ENCODE measurements around the gene SEMA3A.

SEMA3A gene

DNA sequence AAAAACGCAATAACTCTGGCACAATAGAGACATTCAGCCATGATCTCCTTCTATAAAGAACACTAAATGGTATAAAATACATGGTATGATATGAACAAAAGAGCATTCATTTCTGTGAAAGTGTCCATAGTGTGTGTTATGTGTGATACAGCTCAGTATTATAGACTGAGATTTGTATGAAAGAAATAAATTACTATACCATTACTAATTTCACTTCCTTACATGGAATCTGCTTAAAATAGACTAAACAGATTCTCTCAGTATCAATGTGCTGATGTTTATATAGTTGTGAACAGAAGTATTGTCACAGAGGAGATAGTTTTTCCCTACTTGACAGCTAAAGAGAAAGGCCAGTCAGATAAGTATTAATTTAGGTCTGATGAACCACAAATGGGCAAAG is 10.8 kb downstream of the SEMA3A start:
- Histone ChIP-seq H3K27ac (ENCODE audit: low read depth, low read length, severe bottlenecking) (no peak overlapping the region), H3K36me3 (ENCODE audit: control insufficient read depth, insufficient read depth, low read length) (peaks cover 3% of the 10 kb centered on the region), H3K9me3 (ENCODE audit: control insufficient read depth, low read length) (no peaks in the 10 kb centered on the region), H3K4me3 (ENCODE audit: extremely low read depth, insufficient read depth, low read length, poor library complexity, severe bottlenecking) (no peak overlapping the region), H3K4me1 (ENCODE audit: control insufficient read depth, insufficient read depth, low read length, poor library complexity, severe bottlenecking) (peaks cover 14% of the 10 kb centered on the region)
- no CpG with 5 or more reads among the region's 1 CpG for WGBS, 2 experiments (ENCODE audit: insufficient coverage in 2 of 2)

DNA sequence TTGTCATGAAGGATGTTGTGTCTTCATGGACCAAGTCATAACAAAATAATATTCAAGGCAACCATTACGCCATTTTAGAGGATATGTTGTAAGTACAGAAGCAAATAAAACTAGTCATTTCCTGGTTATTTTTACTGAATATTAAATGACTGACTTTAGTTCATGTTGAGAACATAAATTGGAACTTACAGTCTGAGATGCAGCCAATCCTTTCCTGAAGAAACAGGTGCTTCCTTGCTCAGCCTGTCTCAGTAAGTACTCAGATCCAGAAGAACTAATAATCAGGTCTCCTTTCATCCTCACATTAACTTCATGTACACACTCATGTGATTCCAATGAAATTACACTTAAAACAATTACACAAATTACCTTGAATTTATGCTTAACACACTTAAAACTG is 12.3 kb downstream of the SEMA3A start:
- WGBS, 2 experiments (ENCODE audit: insufficient coverage in 2 of 2) = no CpG with 5 or more reads among the region's 1 CpG
- Histone ChIP-seq H3K27ac (ENCODE audit: low read depth, low read length, severe bottlenecking) (no peak overlapping the region), H3K36me3 (ENCODE audit: control insufficient read depth, insufficient read depth, low read length) (peaks cover 3% of the 10 kb centered on the region), H3K4me1 (ENCODE audit: control insufficient read depth, insufficient read depth, low read length, poor library complexity, severe bottlenecking) (peaks cover 1% of the 10 kb centered on the region), H3K9me3 (ENCODE audit: control insufficient read depth, low read length) (no peaks in the 10 kb centered on the region), H3K4me3 (ENCODE audit: extremely low read depth, insufficient read depth, low read length, poor library complexity, severe bottlenecking) (no peak overlapping the region)

DNA sequence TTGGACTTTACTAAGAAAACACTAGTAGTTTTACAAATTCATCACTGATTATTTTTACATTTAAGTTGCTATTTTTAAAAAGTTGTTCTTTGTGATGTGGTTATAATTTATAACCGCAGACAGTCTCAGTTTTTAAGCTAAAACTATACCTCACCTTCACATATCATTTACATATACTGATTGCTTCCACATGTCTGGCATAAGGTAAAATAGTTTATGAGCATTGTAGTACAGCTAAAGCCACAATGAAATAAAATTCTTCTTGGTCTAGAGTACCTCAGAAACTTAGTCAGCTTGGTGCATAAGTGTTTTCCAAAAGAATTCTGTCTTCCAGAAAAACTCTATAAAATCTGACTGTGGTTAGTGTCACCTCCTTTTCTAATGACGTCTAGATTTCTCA is 13.0 kb downstream of the SEMA3A start:
- H3K4me3 ChIP-seq (ENCODE audit: extremely low read depth, insufficient read depth, low read length, poor library complexity, severe bottlenecking) = no peak overlapping the region
- peaks cover 3% of the 10 kb centered on the region for H3K36me3 ChIP-seq (ENCODE audit: control insufficient read depth, insufficient read depth, low read length)
- no peaks in the 10 kb centered on the region for H3K4me1 ChIP-seq (ENCODE audit: control insufficient read depth, insufficient read depth, low read length, poor library complexity, severe bottlenecking)
- H3K27ac ChIP-seq (ENCODE audit: low read depth, low read length, severe bottlenecking) = no peak overlapping the region
- no peaks in the 10 kb centered on the region for H3K9me3 ChIP-seq (ENCODE audit: control insufficient read depth, low read length)
- WGBS, 2 experiments (ENCODE audit: insufficient coverage in 2 of 2) = 91% methylated on average over 1 of the region's 2 CpGs; no CpG with 5 or more reads in 1 of the 2 experiments

DNA sequence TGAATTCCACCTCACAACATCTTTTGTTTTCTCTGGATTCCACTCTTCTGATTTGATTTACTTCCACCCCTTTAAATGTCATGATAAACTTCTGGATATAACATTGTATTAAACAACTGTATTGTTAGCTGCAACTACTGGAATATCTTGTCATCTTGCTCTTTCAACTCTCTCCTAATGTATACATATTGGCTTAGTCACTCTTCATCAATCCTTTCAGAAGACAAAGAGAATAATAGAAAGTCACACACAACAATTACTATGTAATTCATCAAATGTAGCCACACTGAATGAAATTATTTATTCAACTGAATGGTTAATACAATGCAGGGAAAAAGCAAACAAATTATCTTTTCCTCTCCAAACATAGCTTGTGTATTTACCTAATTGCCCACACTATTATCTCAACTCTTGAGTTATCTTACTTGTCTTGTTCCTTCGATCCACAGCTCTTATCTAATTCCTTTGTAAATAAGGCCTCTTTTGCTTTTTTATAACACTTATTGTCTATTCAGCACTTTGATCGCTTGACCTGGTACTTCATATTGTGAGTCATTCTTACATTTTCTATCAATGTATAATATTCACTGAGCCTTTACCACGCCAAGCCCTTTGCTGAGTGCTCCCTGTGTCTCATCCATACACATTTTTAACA is 16.7 kb downstream of the SEMA3A start:
- Histone ChIP-seq H3K4me3 (ENCODE audit: extremely low read depth, insufficient read depth, low read length, poor library complexity, severe bottlenecking) (no peak overlapping the region), H3K27ac (ENCODE audit: low read depth, low read length, severe bottlenecking) (no peak overlapping the region), H3K4me1 (ENCODE audit: control insufficient read depth, insufficient read depth, low read length, poor library complexity, severe bottlenecking) (no peaks in the 10 kb centered on the region), H3K36me3 (ENCODE audit: control insufficient read depth, insufficient read depth, low read length) (peaks cover 11% of the 10 kb centered on the region), H3K9me3 (ENCODE audit: control insufficient read depth, low read length) (peaks cover 12% of the 10 kb centered on the region)
- WGBS, 2 experiments (ENCODE audit: insufficient coverage in 2 of 2) = 78 to 83% methylated on average over 2 to 3 of the region's 3 CpGs

DNA sequence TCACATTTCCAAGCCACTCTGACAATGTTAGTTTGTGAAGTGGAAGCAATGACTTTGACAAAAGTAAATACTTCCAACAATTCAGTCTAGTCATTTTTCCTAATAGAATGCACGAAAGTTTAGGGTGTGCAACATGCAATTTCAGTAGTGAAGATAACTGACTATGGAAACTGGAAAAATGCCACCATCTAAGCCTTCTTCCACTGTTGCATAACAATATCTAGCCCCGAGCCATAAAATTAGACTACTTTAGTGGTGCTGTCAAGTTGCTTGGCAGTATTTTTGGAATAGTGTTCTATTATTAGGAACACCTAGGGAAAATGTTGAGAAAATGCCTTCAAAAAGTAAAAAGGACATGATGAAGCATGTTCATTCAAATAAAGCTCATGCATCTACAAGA is 17.9 kb downstream of the SEMA3A start:
- no peak overlapping the region for H3K4me3 ChIP-seq (ENCODE audit: extremely low read depth, insufficient read depth, low read length, poor library complexity, severe bottlenecking)
- H3K4me1 ChIP-seq (ENCODE audit: control insufficient read depth, insufficient read depth, low read length, poor library complexity, severe bottlenecking) = no peaks in the 10 kb centered on the region
- H3K27ac ChIP-seq (ENCODE audit: low read depth, low read length, severe bottlenecking) = no peak overlapping the region
- WGBS, 2 experiments (ENCODE audit: insufficient coverage in 2 of 2) = 100% methylated on average over 1 of the region's 2 CpGs; no CpG with 5 or more reads in 1 of the 2 experiments
- peaks cover 8% of the 10 kb centered on the region for H3K36me3 ChIP-seq (ENCODE audit: control insufficient read depth, insufficient read depth, low read length)
- H3K9me3 ChIP-seq (ENCODE audit: control insufficient read depth, low read length) = peaks cover 12% of the 10 kb centered on the region

DNA sequence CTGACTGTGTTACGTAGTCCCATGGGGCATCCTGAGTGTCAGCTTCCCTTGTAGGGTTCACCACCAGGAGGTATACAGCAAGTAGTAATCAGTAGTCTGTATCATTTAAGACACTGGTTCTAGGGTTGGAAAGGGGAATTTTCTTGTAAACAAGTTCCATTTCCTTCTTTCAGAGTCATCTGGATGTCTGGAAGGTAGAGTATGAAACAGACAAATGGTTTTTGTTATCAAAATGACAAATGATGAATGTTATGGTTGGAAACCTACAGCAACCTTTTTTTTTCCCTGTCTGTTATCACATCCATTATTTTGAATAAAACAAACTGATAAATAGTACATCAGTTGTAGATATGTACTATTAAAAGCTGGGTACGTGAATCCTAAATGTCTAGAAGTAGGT is 19.1 kb downstream of the SEMA3A start:
- Histone ChIP-seq H3K36me3 (ENCODE audit: control insufficient read depth, insufficient read depth, low read length) (peaks cover 8% of the 10 kb centered on the region), H3K4me3 (ENCODE audit: extremely low read depth, insufficient read depth, low read length, poor library complexity, severe bottlenecking) (no peak overlapping the region), H3K4me1 (ENCODE audit: control insufficient read depth, insufficient read depth, low read length, poor library complexity, severe bottlenecking) (no peaks in the 10 kb centered on the region), H3K27ac (ENCODE audit: low read depth, low read length, severe bottlenecking) (no peak overlapping the region), H3K9me3 (ENCODE audit: control insufficient read depth, low read length) (peaks cover 12% of the 10 kb centered on the region)
- 100% methylated on average over 1 of the region's 2 CpGs; no CpG with 5 or more reads in 1 of the 2 experiments for WGBS, 2 experiments (ENCODE audit: insufficient coverage in 2 of 2)

DNA sequence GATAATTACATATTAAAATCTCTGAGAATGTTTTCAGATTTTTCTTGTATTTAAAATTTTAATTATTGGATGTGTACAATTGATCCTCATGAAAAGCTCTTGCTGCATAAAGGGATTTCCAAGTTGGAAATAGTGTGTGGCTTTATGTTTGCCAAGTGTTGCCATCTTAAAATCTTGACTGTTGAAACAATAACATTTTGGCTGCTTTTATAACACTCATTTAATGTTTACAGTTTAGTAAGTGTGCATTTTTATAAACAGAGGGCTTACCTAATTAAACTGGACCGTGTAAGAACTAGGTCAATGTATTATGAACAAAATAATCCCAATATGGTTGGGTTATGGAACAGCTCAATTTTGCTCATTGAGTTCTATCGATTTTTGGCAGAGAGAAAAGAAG is 23.9 kb downstream of the SEMA3A start:
- no CpG with 5 or more reads among the region's 2 CpGs for WGBS, 2 experiments (ENCODE audit: insufficient coverage in 2 of 2)
- Histone ChIP-seq H3K36me3 (ENCODE audit: control insufficient read depth, insufficient read depth, low read length) (peaks cover 8% of the 10 kb centered on the region), H3K9me3 (ENCODE audit: control insufficient read depth, low read length) (peaks cover 12% of the 10 kb centered on the region), H3K4me1 (ENCODE audit: control insufficient read depth, insufficient read depth, low read length, poor library complexity, severe bottlenecking) (no peaks in the 10 kb centered on the region), H3K4me3 (ENCODE audit: extremely low read depth, insufficient read depth, low read length, poor library complexity, severe bottlenecking) (no peak overlapping the region), H3K27ac (ENCODE audit: low read depth, low read length, severe bottlenecking) (no peak overlapping the region)

DNA sequence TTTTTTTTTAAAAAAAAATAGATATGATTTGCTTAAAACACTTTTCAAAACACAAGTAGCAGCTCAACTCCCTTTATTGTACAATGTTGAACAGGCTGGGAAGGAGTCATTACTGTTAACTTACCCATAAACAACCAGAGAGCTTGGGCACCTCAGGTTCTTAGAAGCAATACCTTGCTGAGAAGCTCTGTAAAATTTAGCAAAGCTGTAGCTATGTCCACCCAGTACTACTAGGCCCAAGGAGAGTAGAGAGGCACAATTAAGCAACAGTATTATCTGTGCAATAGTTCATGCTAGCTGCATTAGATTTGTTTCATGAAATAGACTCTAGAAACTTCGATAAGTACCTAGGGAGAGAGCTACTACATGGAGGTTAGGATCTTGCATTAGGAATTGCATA is 32.0 kb downstream of the SEMA3A start:
- Histone ChIP-seq H3K4me3 (ENCODE audit: extremely low read depth, insufficient read depth, low read length, poor library complexity, severe bottlenecking) (no peak overlapping the region), H3K4me1 (ENCODE audit: control insufficient read depth, insufficient read depth, low read length, poor library complexity, severe bottlenecking) (no peaks in the 10 kb centered on the region), H3K9me3 (ENCODE audit: control insufficient read depth, low read length) (no peaks in the 10 kb centered on the region), H3K36me3 (ENCODE audit: control insufficient read depth, insufficient read depth, low read length) (no peaks in the 10 kb centered on the region), H3K27ac (ENCODE audit: low read depth, low read length, severe bottlenecking) (no peak overlapping the region)
- WGBS, 2 experiments (ENCODE audit: insufficient coverage in 2 of 2) = no CpG with 5 or more reads among the region's 1 CpG

DNA sequence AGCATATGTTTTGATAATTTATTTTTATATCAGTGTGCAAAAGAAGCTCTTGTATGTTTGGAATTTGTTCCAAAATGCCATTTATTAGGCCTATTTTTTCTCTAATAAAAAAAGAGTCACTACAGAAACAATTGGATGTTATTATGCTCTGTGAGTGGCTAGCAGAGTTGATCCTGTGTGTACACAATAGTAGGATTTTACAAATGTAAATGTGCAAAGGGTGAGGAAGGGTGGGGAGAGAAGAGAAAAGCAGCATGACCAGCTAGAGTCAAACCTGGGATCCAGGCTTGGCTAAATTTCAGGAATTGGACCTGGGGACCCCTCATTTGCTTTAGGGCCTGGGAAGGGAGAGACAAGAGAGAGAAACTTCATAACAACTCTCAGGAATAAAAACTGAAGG is 32.5 kb downstream of the SEMA3A start:
- no peaks in the 10 kb centered on the region for H3K9me3 ChIP-seq (ENCODE audit: control insufficient read depth, low read length)
- no peaks in the 10 kb centered on the region for H3K36me3 ChIP-seq (ENCODE audit: control insufficient read depth, insufficient read depth, low read length)
- no peak overlapping the region for H3K27ac ChIP-seq (ENCODE audit: low read depth, low read length, severe bottlenecking)
- H3K4me3 ChIP-seq (ENCODE audit: extremely low read depth, insufficient read depth, low read length, poor library complexity, severe bottlenecking) = no peak overlapping the region
- peaks cover 4% of the 10 kb centered on the region for H3K4me1 ChIP-seq (ENCODE audit: control insufficient read depth, insufficient read depth, low read length, poor library complexity, severe bottlenecking)

DNA sequence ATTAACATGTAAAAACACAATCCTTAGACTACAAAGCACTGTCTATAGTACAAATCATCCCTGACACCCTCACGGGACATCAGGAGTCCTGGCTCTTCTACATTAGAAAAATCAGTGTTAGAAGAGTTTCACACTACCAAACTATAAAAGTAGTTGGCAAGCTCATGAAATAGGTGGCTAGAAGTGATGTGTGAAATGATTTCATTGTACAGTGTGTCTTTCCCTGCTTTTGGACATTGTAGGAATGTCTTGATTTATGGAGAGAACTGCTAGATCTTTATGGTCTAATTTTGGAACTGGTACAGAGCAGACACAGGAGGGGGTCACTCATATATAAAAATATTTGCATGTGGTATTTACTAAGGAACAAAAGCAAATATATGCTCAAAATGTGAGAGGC is 33.2 kb downstream of the SEMA3A start:
- H3K27ac ChIP-seq (ENCODE audit: low read depth, low read length, severe bottlenecking) = no peak overlapping the region
- no CpG with 5 or more reads among the region's 1 CpG for WGBS, 2 experiments (ENCODE audit: insufficient coverage in 2 of 2)
- H3K9me3 ChIP-seq (ENCODE audit: control insufficient read depth, low read length) = no peaks in the 10 kb centered on the region
- no peak overlapping the region for H3K4me3 ChIP-seq (ENCODE audit: extremely low read depth, insufficient read depth, low read length, poor library complexity, severe bottlenecking)
- peaks cover 12% of the 10 kb centered on the region for H3K4me1 ChIP-seq (ENCODE audit: control insufficient read depth, insufficient read depth, low read length, poor library complexity, severe bottlenecking)
- no peaks in the 10 kb centered on the region for H3K36me3 ChIP-seq (ENCODE audit: control insufficient read depth, insufficient read depth, low read length)

DNA sequence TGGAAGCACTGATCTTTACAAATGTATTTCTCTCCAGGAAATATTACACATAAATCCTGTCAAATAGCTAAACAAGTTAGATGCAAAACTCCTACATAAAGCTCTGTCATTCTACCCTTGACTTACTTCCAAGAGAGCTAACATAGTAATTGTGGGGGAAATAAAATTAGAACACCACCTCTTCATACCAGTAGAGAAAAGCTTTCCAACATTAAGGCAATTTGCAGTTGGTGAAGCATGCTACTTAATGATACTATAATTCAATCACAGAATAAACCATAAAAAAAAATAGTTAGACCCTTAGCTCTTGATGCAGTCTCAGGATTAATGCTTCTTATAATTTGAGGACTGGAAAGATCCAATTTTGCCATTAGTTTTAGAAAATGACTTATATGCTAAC is 35.2 kb downstream of the SEMA3A start:
- no peak overlapping the region for H3K27ac ChIP-seq (ENCODE audit: low read depth, low read length, severe bottlenecking)
- no peaks in the 10 kb centered on the region for H3K9me3 ChIP-seq (ENCODE audit: control insufficient read depth, low read length)
- no peak overlapping the region for H3K4me3 ChIP-seq (ENCODE audit: extremely low read depth, insufficient read depth, low read length, poor library complexity, severe bottlenecking)
- H3K4me1 ChIP-seq (ENCODE audit: control insufficient read depth, insufficient read depth, low read length, poor library complexity, severe bottlenecking) = peaks cover 15% of the 10 kb centered on the region
- H3K36me3 ChIP-seq (ENCODE audit: control insufficient read depth, insufficient read depth, low read length) = no peaks in the 10 kb centered on the region
